HUDEP-2 (cell line): Measurements from ENCODE around the gene EEIG1.

Experiments used
- DNase-seq, 76 experiments: peaks; one replicate each; lab custom pipeline; 2025; ENCODE audit not compliant: unreplicated experiment in 76 of 76; lab: John Stamatoyannopoulos, UW

The EEIG1 gene

DNA sequence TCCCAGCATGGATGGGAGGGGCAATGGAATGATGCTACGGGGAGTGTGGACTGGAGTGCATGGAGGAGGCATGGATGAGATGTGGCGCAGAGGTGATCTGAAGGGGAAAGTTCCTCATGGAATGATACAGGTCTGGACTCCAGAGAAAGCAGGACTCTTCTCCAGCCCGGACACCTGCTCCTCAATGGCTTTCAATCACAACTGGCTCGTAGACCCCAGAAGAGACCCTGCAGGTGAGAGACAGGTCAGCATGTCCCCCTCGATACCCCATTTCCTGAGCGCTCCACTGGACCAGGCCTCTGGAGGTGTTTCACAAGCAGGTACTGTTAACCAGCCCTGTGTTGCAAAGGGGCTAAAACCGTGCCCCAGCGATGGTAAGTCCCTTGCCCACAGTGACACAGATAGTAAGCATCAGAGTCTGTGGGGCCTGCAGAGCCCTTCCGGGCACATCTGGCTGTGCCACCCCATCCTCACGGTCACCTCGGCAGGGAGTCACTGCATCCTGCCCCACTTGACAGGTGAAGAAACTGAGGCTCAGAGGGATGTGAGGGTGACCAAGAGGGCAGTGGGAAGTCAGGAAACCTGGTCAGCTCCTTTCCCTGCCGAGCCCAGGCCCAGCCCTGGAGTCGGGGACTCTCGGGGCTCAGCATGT lies 37.7 kb downstream of the EEIG1 start:
- DNase-seq, result no peak

DNA sequence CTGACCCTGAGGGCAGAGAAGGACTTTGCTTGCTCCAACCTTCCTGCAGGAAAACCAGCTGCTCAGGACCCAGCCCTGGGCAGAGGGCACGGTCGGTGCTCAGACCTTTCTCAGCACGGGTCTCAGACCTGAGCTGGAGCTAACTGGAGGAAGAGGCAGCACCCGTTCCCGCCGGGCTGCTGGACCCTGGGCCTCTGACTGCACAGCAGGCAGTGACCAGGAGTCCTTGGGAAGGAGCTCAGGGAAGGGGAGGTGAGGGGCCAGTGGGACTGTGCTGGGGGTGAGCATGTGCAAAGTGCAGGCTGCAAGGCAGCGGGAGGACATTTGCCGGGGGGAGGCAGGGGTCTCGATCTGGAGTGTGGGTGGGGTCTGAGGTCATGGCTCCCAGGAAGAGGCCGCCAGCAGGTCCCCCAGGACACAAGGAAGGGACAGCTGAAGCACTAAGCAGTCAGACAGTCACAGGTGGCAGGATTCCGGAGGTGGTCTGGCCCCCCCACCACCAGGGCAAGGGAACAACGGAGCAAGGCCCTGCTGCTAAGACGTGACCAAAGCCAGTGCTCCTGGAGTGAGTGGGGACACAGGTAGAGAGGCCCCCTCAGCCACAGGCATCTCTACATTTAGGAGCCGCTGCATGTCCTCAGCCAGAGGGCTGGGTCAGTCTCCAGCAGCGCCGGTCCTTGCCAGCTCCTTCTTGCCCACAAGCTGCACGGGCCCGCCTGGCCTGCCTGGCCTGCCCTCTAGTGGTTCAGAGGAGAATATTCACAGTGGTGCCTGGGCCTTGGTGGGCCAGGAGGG lies 38.4 kb downstream of the EEIG1 start:
- peak in 68 of 76 experiments; percentile 21 to 80 (median 62) for DNase-seq

DNA sequence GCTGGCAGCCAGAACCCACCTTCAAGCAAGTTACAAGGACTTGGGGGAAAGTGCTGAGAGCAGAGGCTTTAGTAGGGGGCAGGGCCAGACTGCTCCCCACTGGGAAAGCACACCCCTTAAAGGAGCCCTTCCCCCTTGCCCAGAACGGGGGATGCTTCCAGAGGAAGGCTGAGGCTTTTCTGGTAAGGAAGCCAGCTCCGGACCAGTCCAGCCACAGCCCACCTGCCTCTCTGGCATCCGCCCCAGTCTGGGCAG lies 38.9 kb downstream of the EEIG1 start:
- DNase-seq, result peak in 1 of 76 experiments; percentile 36

DNA sequence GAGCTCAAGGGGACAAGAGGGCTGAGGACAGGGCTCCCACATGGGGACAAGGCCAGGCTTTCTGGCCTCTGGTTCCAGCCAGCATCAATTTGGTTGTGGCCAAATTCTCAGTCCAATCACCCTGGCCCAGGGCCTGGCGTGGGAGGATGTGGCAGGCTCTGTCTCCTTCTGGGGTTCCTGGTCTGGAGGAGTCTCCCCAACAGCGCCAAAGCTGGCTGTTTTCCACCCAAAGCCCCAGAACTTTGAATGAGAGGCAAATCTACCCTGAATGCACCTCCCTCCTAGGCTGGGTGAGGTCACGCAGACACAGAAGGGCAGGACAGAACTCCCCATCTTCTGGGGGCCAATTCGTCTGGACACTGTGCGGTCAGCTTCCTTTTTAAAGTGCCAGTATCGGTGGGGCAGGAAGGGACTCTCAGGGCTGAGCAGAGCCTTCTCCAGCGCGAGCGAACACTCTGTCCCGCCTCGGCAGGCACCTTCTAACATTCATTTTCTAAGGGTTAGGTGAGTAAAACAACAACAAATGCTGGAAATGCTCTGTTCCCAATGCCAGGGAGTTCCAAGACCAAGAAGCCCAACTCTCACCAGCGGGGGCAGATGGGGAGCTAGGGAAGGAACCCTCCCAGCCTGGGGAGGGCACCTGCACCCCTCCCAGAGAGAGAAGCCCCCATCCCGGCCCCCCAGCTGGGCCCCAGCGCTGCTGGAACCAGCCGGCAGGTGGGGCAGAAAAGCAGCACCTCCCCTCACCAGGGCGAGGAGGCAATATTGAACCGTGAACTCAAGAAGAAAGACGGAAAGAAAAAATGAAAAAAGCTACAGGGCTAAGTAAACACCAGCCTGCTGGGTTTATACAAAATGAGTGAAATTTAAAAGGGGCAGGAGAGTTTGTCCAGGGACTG lies 39.5 kb downstream of the EEIG1 start:
- DNase-seq, result peak in 61 of 76 experiments; percentile 16 to 72 (median 49)

DNA sequence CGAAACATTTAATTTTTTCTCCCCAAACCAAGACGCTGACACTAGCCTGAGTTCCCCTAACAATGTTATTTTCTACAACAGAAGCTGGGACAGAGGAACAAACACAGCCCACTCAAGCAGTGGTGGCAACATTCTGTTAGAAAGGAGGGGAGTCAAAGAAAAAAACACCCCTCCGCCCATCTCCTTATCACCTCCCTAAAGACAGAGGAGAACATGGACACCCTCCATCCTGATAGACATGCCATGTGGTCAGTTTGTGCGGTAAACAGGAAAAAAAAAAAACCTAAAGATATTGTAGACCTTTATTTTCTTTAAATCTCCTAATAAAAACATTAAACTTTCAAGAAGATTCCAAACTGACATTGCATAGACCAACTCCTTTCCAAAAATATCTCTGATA lies 40.2 kb downstream of the EEIG1 start:
- peak in 28 of 76 experiments; percentile 9 to 58 (median 36) for DNase-seq

DNA sequence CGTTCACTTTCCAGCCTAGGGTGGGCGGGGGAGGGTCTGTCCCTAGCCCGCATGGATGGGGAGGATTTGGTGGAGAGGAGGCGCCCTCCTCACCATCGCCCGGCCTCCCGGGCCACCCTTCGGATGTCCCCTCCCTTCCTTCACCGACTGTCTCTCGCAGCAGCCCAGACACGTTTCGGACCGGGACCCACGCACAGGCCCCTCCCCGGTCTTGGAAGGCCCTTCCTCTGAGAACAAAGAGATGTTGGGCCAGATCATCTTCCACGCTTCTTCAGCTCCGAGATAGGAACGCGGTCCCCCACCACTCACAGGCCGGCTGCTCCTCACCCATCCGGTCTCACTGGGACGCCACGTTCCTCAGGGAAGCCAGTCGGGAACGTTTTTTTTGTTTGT lies 42.5 kb downstream of the EEIG1 start:
- DNase-seq, result no peak

DNA sequence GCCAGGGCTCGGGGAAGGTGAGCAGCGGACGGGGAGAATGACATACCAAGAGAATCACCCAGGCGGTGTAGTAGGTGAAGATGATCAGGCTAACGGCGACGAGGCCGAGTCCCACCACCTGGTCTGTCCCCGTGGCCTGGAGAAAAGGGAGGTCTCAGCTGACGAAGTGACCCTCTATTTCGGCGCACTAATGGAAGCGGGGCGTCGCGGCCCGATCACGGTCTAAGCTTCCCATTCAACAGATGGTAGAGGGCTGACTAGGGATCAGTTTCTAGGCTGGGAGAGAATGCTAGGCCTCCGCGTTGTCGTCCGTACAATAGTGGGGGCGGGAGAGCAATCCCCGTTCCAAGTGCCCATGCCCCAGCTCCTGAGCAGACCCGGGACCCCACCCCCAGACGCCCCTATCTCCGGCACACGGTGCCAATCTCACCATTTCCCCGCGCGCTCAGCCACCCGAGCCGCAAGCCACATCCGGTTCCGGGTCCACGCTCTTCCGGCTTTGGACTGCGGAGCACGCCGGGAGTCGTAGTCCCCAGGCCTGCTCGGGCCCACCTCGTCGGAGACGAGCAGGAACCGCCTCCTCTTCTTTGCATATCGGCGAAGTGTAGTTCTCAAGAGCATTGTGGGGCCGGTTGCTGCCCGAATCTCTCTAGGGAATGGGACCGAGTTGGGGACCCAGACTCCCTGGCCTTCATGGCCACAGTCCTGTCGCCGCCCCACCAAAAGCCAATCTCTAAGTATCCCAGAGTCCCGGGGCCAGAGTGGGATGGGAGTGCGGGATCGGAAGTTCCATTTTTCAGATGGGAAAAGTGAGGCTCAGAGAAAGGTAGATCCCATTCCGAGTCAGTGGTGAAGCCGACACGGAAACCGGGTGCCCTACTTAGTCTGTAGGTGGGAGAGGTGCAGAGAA lies 43.1 kb downstream of the EEIG1 start, which contains the start of gene DPM2:
TSS of gene DPM2 (minus strand) at position 467 of the 910 bp plus-strand sequence. CDS start at position 433, 34 bp downstream.
- peak in 71 of 76 experiments; percentile 34 to 87 (median 76) for DNase-seq

DNA sequence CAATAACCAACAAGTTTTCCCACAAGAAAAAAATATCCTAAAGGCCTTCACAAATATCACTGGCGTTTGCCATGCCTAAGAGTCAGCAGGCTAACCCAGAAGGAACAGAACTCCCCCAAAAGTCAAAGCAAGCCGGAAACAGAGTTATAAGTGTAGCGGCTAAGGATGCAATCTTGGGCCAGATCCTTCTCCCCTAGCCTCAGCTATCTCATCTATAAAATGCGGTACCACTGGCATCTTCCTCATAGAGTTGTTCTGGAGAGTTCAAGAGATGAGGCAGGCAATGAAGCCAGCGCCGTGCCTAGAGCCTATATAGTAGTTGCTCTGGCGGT lies 43.8 kb downstream of the EEIG1 start:
- no peak for DNase-seq

DNA sequence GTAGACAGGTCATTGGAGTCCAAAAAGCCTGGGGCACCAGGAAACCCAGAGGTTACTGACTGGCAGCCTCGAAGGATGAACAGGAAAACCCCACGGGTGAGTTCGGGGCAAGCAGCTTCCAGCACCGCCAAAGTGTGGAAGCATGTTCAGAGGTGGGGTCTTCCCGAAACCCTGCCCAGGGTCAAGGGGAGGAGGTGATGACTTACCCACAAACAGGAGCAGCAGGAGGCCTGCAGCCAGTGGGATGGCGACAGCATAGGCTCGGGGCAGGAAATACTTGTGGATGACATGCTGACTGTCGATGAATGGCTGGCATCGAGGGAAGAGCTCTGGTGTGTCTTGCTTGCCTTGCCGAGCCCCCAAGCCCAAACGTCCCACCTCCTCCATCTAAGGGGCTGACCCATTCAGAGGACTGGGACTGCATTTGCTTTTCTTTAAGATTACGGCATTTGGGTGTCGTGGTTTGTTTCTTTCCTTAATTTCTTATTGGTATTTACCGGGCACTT lies 44.4 kb downstream of the EEIG1 start:
- no peak for DNase-seq

DNA sequence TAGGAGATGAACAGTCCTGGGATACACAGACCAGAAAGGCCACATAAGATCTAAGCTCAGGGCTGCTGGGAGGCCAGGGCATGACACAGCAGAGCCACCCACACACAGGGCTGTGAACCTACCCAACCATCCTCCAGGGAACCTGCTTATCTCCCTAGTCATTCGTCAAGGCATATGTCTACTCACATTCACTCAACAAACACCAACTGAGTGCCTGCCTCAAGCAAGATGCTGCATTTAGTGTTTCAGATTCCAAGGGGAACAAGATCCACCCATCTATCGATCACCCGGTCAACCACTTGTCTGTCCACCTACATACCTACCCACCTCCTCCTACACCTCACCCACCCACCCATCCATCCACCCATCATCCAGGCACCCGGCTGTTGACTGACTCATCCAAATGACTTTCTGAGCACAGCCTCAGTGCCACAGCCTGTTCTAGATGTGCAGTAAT lies 45.0 kb downstream of the EEIG1 start:
- DNase-seq, result peak in 71 of 76 experiments; percentile 24 to 88 (median 66)

DNA sequence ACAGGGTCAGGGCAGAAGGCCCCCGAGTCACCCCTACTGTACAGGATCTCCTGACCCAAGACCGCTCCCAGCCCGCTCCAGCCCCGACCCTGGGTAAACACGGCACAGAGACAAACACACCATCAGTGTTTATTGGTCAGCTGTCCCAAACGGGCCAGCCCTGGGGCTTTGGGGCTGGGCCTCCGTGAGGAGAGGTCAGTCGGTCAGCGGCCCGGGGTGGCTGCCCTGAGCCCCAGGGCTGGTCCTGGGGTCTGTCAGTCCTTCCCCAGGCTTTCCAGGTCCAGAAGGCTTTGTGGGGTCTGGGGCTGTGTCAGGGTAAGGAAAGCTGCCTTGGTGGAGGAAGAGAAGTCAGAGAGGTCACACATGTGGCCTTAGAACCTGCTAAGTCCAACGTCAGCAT lies 45.8 kb downstream of the EEIG1 start:
- no peak for DNase-seq

DNA sequence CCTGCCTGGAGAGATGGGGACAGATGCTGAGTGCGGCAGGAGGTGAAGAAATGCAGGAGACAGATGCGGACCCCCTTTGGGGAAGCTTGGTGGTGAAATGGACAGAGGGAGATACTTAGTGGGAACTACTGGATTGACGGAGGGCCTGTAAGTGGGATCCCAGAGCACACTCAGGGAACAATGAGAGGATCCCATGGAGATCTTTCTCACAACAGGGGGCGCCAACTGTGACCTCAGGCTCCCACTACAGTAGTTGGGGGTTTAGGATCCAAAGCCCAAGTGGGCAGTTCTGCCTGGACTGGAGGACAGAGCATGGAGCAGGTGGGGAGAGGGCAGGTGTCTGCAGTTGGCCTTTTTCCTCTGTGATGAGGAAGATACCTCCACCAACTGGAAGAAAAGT lies 46.5 kb downstream of the EEIG1 start:
- DNase-seq, result no peak

DNA sequence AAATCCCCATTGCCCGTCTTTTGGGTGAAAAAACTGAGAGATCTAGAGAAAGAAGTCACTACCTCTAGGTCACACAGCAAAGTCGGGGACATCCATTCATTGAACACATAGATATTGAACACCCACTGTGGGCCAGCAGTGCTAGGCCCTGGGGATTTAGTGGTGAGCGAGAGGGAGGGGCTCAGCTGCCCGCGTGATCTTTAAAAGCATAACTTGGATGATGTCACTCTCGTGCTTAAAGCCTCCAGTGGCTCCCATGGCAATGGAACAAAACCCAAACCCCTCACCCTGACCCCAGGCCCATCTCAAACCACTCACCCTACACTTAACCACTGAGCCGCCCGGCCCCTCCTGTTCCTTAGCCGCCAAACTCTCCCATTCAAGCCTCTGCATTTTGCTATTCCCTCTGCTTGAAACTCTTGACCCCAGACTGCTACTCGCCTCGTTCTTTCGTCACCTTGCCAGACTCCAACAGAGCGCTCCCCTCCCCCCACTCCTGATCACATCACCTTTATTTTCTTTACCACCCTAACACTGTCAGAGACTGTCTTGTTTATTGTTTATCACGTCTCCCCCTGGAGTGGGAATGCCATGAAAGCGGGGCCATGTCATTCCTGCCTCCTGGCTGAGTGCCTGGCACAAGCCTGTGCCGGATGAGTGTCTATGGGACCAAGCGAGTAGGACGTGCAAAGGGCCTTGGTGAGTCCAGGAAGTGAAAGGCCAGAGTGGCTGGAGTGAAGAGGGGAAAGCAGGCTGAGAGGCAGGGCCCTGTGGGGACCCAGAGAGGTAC lies 49.5 kb downstream of the EEIG1 start:
- DNase-seq, result peak in 1 of 76 experiments; percentile 15
